Muscle of back (tissue), 11 donors: ENCODE measurements around the gene DEFB124. TPM values are rescaled to one million over a fixed set of nuclear protein-coding genes. Genes with fewer than 3 reads are reported as not detected.
"Not testable (repeated sequence)": the region's sequence is repeated elsewhere in the genome, so short reads cannot be mapped to it uniquely, and the experiment has no call there.

Experiments
- DNase-seq, 3 donors: peaks; one replicate each; pipeline versions ENCODE4 v3.0.0 to v3.0.0-alpha.2; 2013
- polyA plus RNA-seq, 10 donors: library from polyadenylated mRNA; unstranded; fragments of 120-200 nt; gene quantifications; one replicate each; pipeline ENCODE4 v1.2.1, GENCODE V29; 2013; ENCODE audit not compliant: insufficient read length in 10 of 10

The DEFB124 gene
- polyA plus RNA-seq, 10 donors: 0.59 to 2.6 (median 1.1) TPM

GRCh38 chr20:31489152-31489551 is 14.2 kb upstream of the DEFB124 start:
- no peak for DNase-seq

- DNase-seq: peak in 1 of 3 donors; percentile 57
Measured at GRCh38 chr20:31488115-31488514, 13.2 kb upstream of the DEFB124 start.

GRCh38 chr20:31485450-31486339 is 10.8 kb upstream of the DEFB124 start:
- peak; percentile 86 to 97 (median 94) for DNase-seq

- DNase-seq: peak in 2 of 3 donors; percentile 53 to 81
Measured at GRCh38 chr20:31484001-31484400, 9.1 kb upstream of the DEFB124 start.

GRCh38 chr20:31476643-31477215 is 1.8 kb upstream of the DEFB124 start:
- peak in 1 of 3 donors; percentile 35 for DNase-seq

GRCh38 chr20:31476294-31476585 is 1.3 kb upstream of the DEFB124 start:
- DNase-seq: peak in 1 of 3 donors; percentile 25

- DNase-seq: peak in 1 of 3 donors; percentile 69
Measured at GRCh38 chr20:31475472-31476293, 756 bp upstream of the DEFB124 start.

GRCh38 chr20:31474097-31474436 is 860 bp downstream of the DEFB124 start:
- no peak for DNase-seq

- DNase-seq: no peak
Measured at GRCh38 chr20:31473331-31474096, 1.4 kb downstream of the DEFB124 start.

GRCh38 chr20:31472395-31473330 is 2.3 kb downstream of the DEFB124 start:
- DNase-seq: peak in 2 of 3 donors; percentile 55 to 78

- DNase-seq: not testable (repeated sequence)
Measured at GRCh38 chr20:31470946-31471345, 4.0 kb downstream of the DEFB124 start.

GRCh38 chr20:31454361-31454760 is 20.6 kb downstream of the DEFB124 start:
- DNase-seq: no peak

- no peak for DNase-seq
Measured at GRCh38 chr20:31452575-31452974, 22.4 kb downstream of the DEFB124 start.

- DNase-seq: no peak
Measured at GRCh38 chr20:31449511-31450414, 25.2 kb downstream of the DEFB124 start.

- no peak for DNase-seq
Measured at GRCh38 chr20:31446084-31446819, 28.7 kb downstream of the DEFB124 start.

- no peak for DNase-seq
Measured at GRCh38 chr20:31440012-31440659, 34.8 kb downstream of the DEFB124 start, which contains the start of gene DEFB123. DEFB123 (plus strand) TSS chr20:31440632; CDS start chr20:31440699, 67 bp downstream.

- DNase-seq: no peak
Measured at GRCh38 chr20:31430568-31431115, 44.3 kb downstream of the DEFB124 start.

- not testable (repeated sequence) for DNase-seq
Measured at GRCh38 chr20:31427576-31427975, 47.4 kb downstream of the DEFB124 start.
